GM12873 (cell line): ENCODE results near the gene CNOT4.

ENCODE experiments used
- CTCF ChIP-seq: IDR thresholded peaks from 2 replicates; pipeline ENCODE4 v1.5.1; 2012; ENCODE audit warnings: low read depth, mild to moderate bottlenecking, moderate library complexity, low read length, control low read depth; ENCODE audit not compliant: insufficient read depth; ENCODE audit errors: missing control alignments

CNOT4 gene

DNA sequence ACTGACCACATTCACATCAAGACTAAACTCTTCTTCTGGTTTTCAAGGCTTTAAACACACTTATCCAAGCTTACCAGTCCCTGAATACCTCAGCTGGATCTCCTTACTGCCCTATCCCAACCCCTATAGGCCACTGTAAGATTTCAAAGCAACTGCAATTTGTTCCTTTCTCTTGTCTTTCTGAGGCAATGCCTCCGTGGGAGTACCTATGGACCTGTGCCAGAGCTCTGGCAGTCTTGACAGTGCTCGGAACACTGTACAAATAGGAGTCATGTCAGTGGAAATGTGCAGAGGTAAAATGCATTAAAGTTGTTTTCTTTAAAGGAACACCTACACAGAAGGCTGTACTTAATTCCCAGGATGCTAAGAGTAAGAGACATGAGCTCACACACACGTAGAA, 124.7 kb downstream of the CNOT4 start:
- no peak for TF ChIP-seq CTCF

DNA sequence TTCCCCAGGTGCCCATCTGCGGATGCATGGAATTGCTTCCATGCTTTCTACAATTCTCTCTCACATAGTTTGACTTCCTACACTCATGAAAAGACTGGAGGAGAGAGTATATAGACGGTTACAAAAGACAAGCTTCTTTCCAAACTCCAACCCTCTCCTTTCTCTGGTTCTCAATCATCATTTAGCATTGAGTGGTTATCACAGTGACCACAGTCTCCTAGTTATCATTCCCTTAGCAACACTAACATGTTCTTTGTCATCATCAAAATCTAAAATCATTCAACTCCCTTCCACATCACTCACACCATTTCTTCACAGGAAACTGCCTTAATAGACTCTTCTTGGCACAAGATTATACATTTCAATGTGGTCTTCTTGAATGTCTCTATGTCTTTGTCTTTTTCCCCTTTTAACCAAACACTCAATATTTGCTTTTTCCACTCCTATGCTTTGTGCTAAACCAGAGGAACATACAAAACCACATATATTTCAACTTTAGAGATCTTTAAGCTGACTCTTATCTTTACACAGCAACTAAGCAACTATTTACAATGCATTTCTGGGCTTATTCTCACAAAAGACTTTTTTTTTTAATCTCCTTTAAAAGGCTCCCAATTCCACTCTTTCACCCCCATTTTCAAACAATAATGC, 126.3 kb downstream of the CNOT4 start:
- no peak for TF ChIP-seq CTCF

DNA sequence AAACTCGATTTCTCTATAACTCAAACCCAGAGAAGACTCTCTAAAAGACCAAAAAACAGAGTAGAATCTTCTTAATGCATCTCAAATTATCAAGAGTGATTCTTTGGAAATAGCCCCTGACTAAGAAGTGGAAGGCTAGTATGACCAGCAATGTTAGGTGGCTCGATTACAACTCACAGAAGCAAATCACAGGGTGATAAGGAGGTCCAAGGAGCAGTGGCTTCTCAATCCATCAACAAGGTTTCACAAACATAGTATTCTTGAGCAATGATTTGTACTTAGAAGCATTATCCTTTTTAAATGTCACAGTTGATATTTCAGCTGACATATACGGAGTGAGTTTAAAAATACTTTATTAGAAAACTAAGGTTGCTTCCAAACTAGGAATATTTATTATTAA, 127.7 kb downstream of the CNOT4 start:
- no peak for TF ChIP-seq CTCF

DNA sequence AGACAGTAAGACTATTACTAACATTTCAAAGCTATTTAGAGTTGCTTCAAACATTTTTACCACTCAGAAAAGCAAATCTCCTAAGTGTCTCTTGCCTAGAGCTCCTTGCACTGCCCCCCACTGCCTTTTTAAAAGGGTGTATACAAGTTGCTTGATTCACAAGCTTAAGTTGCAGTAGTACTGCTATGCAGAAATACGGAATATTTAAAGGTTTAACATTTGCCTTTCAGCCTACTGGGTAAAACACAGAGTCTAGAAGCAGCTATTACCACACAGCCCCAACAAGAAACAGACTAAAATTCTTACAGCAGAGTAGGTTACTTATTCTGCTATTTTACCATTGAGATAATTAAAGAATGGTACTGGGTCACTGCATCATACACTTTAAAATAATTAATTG, 128.5 kb downstream of the CNOT4 start:
- no peak for TF ChIP-seq CTCF

- no peak for TF ChIP-seq CTCF
Measured at GRCh38 chr7:135380351-135380750, 129.6 kb downstream of the CNOT4 start.

DNA sequence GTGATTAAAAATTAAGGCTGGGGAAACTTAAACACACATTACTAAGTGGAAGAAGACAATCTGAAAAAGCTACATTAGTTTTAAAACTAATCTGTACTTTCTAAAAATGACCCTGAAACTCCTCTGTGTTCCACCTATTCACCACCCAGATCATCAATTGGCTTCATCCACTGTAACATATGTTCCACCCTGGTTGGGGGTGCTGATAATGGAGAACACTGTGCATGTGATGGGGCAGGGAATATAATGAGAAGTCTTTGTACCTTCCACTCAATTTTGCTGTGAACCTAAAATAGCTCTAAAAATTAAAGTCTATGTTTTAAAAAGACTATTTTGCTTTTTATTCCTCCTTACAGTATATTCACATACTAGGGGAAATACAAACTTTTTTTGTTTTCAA, 132.7 kb downstream of the CNOT4 start:
- no peak for TF ChIP-seq CTCF

- no peak for TF ChIP-seq CTCF
Measured at GRCh38 chr7:135375908-135376699, 133.8 kb downstream of the CNOT4 start.
